Uterus (tissue), 4 donors: ENCODE measurements around the gene MEF2C. TPM values are rescaled to one million over a fixed set of nuclear protein-coding genes. Genes with fewer than 3 reads are reported as not detected.

Source experiments
- DNase-seq, 2 donors: peaks; one replicate each; pipeline ENCODE4 v3.0.0-alpha.2; 2019 to 2020
- H3K27ac ChIP-seq, 2 donors: fragments of 200-600 bp; sonication (generic); 1 replicate in 1 of 2; 2 replicates in 1 of 2; pipeline ENCODE4 v1.5.1; 2016 to 2018
- H3K27me3 ChIP-seq, 2 donors: fragments of 200-600 bp; sonication (generic); one replicate each; pipeline ENCODE4 v1.5.1; 2018 to 2019; ENCODE audit warnings: control low read depth in 1 of 2
- H3K36me3 ChIP-seq, 2 donors: fragments of 200-600 bp; sonication (generic); one replicate each; pipeline ENCODE4 v1.5.1; 2019; ENCODE audit warnings: control low read depth in 1 of 2
- H3K4me1 ChIP-seq, 2 donors: fragments of 200-600 bp; sonication (generic); one replicate each; pipeline ENCODE4 v1.5.1; 2018 to 2019; ENCODE audit warnings: control low read depth in 1 of 2
- H3K4me3 ChIP-seq, 2 donors: fragments of 200-600 bp; sonication (generic); 1 replicate in 1 of 2; 2 replicates in 1 of 2; pipeline ENCODE4 v1.5.1; 2018 to 2019; ENCODE audit warnings: mild to moderate bottlenecking in 1 of 2
- H3K9me3 ChIP-seq, 2 donors: fragments of 200-600 bp; sonication (generic); one replicate each; pipeline ENCODE4 v1.5.1; 2019; ENCODE audit warnings: control low read depth in 1 of 2
- CTCF ChIP-seq, 4 experiments: fragments of 200-600 bp in 2 of 4; fragments of 450-650 bp in 2 of 4; sonication (generic) in 2 of 4; IDR thresholded peaks; one replicate each; pipeline ENCODE4 v1.5.1; 2016 to 2019; ENCODE audit warnings: antibody characterized with exemption in 4 of 4, mild to moderate bottlenecking in 2 of 4, moderate library complexity in 1 of 4
- POLR2A ChIP-seq, 2 donors: fragments of 450-650 bp; IDR thresholded peaks; one replicate each; pipeline ENCODE4 v1.6.1; 2016; ENCODE audit warnings: antibody characterized with exemption in 2 of 2, mild to moderate bottlenecking in 1 of 2, moderate library complexity in 1 of 2
- intact Hi-C: fragments of 100-400 bp; cut with DNase I; formaldehyde crosslinking; loops from one replicate; pipeline ENCODE4 v1.15.1; 2023; ENCODE audit warnings: low total_unique reads
- total RNA-seq, 4 donors: library from RNA; depleted of rRNA in 3 of 4; stranded (reverse); fragments of >200 nt in 3 of 4; gene quantifications; one replicate each; pipeline versions ENCODE4 v1.1.0 to v1.2.4, GENCODE V29; 2014 to 2023
- donor health status: DM: yes; HTN: yes; CAD: no.

Gene MEF2C
- total RNA-seq, 4 donors from 2014 or later, result 30.3 to 134 (median 70.3) TPM

GRCh38 chr5:88820581-88820980 is 62.4 kb downstream of the MEF2C start:
- DNase-seq, result no peak
- no peaks in the 10 kb centered on the region for H3K36me3 ChIP-seq
- no peak for TF ChIP-seq POLR2A (IDR thresholded peaks at IDR 0.05)
- TF ChIP-seq CTCF (IDR thresholded peaks at IDR 0.05), result no peak
- no peak overlapping the region for H3K27ac ChIP-seq
- no peak overlapping the region for H3K4me3 ChIP-seq
- no peaks in the 10 kb centered on the region for H3K9me3 ChIP-seq
- no peaks in the 10 kb centered on the region for H3K27me3 ChIP-seq
- intact Hi-C loops, result no loop called here
- H3K4me1 ChIP-seq, result no peaks in the 10 kb centered on the region

GRCh38 chr5:88819301-88819999 is 63.5 kb downstream of the MEF2C start:
- Histone ChIP-seq H3K27ac (peak overlapping the region in 1 of 2 donors; percentile 33), H3K4me1 (no peaks in the 10 kb centered on the region)
- intact Hi-C loops, result no loop called here

GRCh38 chr5:88818296-88818695 is 64.7 kb downstream of the MEF2C start:
- Histone ChIP-seq H3K36me3 (no peaks in the 10 kb centered on the region), H3K27me3 (no peaks in the 10 kb centered on the region), H3K9me3 (no peaks in the 10 kb centered on the region), H3K4me1 (no peaks in the 10 kb centered on the region), H3K4me3 (no peak overlapping the region), H3K27ac (peak overlapping the region in 1 of 2 donors; percentile 33)
- TF ChIP-seq POLR2A (IDR thresholded peaks at IDR 0.05) (no peak), CTCF (IDR thresholded peaks at IDR 0.05) (no peak)
- no peak for DNase-seq
- intact Hi-C loops, result no loop called here

More at GRCh38 chr5:88819301-88819999, 63.5 kb downstream of the MEF2C start:
- Histone ChIP-seq H3K36me3 (no peaks in the 10 kb centered on the region), H3K4me3 (no peak overlapping the region), H3K9me3 (no peaks in the 10 kb centered on the region), H3K27me3 (no peaks in the 10 kb centered on the region)
- no peak for DNase-seq
- no peak for TF ChIP-seq CTCF (IDR thresholded peaks at IDR 0.05)
- no peak for TF ChIP-seq POLR2A (IDR thresholded peaks at IDR 0.05)

GRCh38 chr5:88816195-88816594 is 66.8 kb downstream of the MEF2C start:
- no peak for TF ChIP-seq POLR2A (IDR thresholded peaks at IDR 0.05)
- TF ChIP-seq CTCF (IDR thresholded peaks at IDR 0.05), result no peak
- Histone ChIP-seq H3K27me3 (no peaks in the 10 kb centered on the region), H3K4me1 (no peaks in the 10 kb centered on the region), H3K27ac (peak overlapping the region in 1 of 2 donors; percentile 52), H3K36me3 (no peaks in the 10 kb centered on the region), H3K4me3 (no peak overlapping the region), H3K9me3 (no peaks in the 10 kb centered on the region)
- intact Hi-C loops, result no loop called here
- DNase-seq, result no peak

- no peak overlapping the region for H3K4me3 ChIP-seq
Measured at GRCh38 chr5:88815050-88815789, 67.8 kb downstream of the MEF2C start.

More at GRCh38 chr5:88815050-88815789, 67.8 kb downstream of the MEF2C start:
- DNase-seq, result no peak
- H3K36me3 ChIP-seq, result no peaks in the 10 kb centered on the region
- peak overlapping the region in 1 of 2 donors; percentile 52 for H3K27ac ChIP-seq
- intact Hi-C loops, result no loop called here
- no peaks in the 10 kb centered on the region for H3K9me3 ChIP-seq
- no peaks in the 10 kb centered on the region for H3K4me1 ChIP-seq
- TF ChIP-seq POLR2A (IDR thresholded peaks at IDR 0.05) (no peak), CTCF (IDR thresholded peaks at IDR 0.05) (no peak)
- no peaks in the 10 kb centered on the region for H3K27me3 ChIP-seq
